ENCODE data around the gene ACTL10. TPM values are rescaled to one million over a fixed set of nuclear protein-coding genes. Genes with fewer than 3 reads are reported as not detected.

Gene ACTL10
- total and polyA plus RNA-seq, 2 of the 13 experiments (the other 11 are each of a cell fraction or from before 2014, with no cell fraction given) = not detected

DNA sequence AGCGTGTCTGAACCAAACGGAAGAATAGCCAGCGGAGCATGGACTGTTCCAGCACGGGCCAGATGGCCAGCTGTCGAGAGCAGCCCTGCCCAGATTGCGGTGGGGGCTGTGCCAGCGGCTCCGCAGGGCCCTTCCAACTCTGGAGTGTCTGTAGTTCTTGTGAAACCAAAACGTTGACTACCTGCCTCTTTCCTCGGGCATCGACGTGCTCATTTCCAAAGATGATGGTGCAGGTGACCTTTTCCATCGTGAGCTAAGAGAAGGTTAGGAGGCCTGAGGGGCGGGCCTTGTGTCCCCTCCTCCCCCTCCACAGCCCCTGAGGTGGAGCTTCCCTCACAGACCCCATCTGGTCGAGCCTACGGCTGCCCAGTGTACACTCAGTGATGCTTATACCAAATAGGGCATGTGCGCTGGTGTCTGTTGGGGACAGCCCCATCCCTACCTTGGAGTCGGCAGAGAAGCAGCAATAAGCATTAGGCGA, 17.5 kb upstream of the ACTL10 start:
- Histone ChIP-seq H3K27ac (ENCODE audit: extremely low read length, insufficient read depth, low read length) (no peak overlapping the region), H4K20me1 (ENCODE audit: insufficient read depth, low read length) (no peaks in the 10 kb centered on the region; the same call in 1 of the 2 replicates), H2AFZ (ENCODE audit: low read length) (no peak overlapping the region), H3K36me3 (replicated peaks in 1 of 2; ENCODE audit: control insufficient read depth in 1 of 2, insufficient read depth in 2 of 2, low read length in 2 of 2) (peaks cover 14 to 18% of the 10 kb centered on the region in 2 experiments; a peak in 4 of 5 replicates), H3K27me3 (ENCODE audit: control insufficient read depth in 1 of 2, insufficient read depth in 2 of 2, low read length in 2 of 2) (no peaks in the 10 kb centered on the region), H3K4me2 (ENCODE audit: low read depth, low read length) (no peak overlapping the region), H3K4me3 (replicated peaks in 1 of 3; ENCODE audit: insufficient read depth in 1 of 3, low read depth in 2 of 3, low read length in 3 of 3) (no peak overlapping the region), H3K79me2 (ENCODE audit: insufficient read depth, low read length) (no peaks in the 10 kb centered on the region), H3K4me1 (ENCODE audit: insufficient read depth, low read length) (peaks cover 26% of the 10 kb centered on the region), H3K9ac (ENCODE audit: insufficient read depth, low read depth, low read length) (no peak overlapping the region), H3K9me3 (ENCODE audit: low read length) (no peaks in the 10 kb centered on the region)
- peak; percentile 16 for ATAC-seq
- in situ Hi-C loops (cut with HindIII; ENCODE audit: extremely low pct_ligation_motif_present, low pct_unique_long_range_greater_than_20kb) (loop anchor here (10.0 kb wide), 1 partner anchor 134 kb away; no protein-coding TSS in a partner anchor), intact Hi-C loops (cut with micrococcal nuclease; ENCODE audit: unreplicated experiment) (no loop called here)
- no peak for FAIRE-seq
- POLR2A ChIA-PET = interaction anchor here (1.5 to 2.2 kb wide), 2 partner anchors 14 to 159 kb away, joined by 3 to 8 read pairs; partner anchors contain the start of gene CBFA2T2
- CTCF ChIA-PET (ENCODE audit: low intra/inter-chr PET ratio, low total read pairs) = no interaction called here
- BruUV-seq (replicated peaks) = no TSS peak
- no peak for DNase-seq (ENCODE audit: low spot score)
- WGBS (ENCODE audit: low lambda C conversion rate) = 78% methylated on average over 19 of the region's 19 CpGs
- TF ChIP-seq, protein P1, sequence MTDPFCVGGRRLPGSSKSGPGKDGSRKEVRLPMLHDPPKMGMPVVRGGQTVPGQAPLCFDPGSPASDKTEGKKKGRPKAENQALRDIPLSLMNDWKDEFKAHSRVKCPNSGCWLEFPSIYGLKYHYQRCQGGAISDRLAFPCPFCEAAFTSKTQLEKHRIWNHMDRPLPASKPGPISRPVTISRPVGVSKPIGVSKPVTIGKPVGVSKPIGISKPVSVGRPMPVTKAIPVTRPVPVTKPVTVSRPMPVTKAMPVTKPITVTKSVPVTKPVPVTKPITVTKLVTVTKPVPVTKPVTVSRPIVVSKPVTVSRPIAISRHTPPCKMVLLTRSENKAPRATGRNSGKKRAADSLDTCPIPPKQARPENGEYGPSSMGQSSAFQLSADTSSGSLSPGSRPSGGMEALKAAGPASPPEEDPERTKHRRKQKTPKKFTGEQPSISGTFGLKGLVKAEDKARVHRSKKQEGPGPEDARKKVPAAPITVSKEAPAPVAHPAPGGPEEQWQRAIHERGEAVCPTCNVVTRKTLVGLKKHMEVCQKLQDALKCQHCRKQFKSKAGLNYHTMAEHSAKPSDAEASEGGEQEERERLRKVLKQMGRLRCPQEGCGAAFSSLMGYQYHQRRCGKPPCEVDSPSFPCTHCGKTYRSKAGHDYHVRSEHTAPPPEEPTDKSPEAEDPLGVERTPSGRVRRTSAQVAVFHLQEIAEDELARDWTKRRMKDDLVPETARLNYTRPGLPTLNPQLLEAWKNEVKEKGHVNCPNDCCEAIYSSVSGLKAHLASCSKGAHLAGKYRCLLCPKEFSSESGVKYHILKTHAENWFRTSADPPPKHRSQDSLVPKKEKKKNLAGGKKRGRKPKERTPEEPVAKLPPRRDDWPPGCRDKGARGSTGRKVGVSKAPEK (CRISPR knock-in tag; IDR thresholded peaks at IDR 0.05; ENCODE audit: borderline replicate concordance) = no peak
- TF ChIP-seq ZMYM4 (CRISPR knock-in tag; IDR thresholded peaks at IDR 0.05) (no peak), JUND (CRISPR knock-in tag; IDR thresholded peaks at IDR 0.05) (no peak), ZNF333 (CRISPR knock-in tag; IDR thresholded peaks at IDR 0.05; ENCODE audit: borderline replicate concordance) (no peak), ZNF761 (CRISPR knock-in tag; conservative IDR thresholded peaks at IDR 0.05) (no peak), POLR2AphosphoS2 (IDR thresholded peaks at IDR 0.05; ENCODE audit: low read depth, low read length) (peak; percentile 25; the same call in 1 of the 2 replicates), SUZ12 (IDR thresholded peaks at IDR 0.05; ENCODE audit: low read depth, low read length) (no peak), PHF5A (CRISPR knock-in tag; IDR thresholded peaks at IDR 0.05; ENCODE audit: low read depth, unreplicated experiment) (no peak), FOXC1 (CRISPR knock-in tag; IDR thresholded peaks at IDR 0.05; ENCODE audit: borderline replicate concordance) (0 out of 2 replicates have a peak, but pooled peaks have one; percentile 28), SRY (CRISPR knock-in tag; IDR thresholded peaks at IDR 0.05) (0 out of 2 replicates have a peak, but pooled peaks have one; percentile 32)
- TF ChIP-seq, protein P2, sequence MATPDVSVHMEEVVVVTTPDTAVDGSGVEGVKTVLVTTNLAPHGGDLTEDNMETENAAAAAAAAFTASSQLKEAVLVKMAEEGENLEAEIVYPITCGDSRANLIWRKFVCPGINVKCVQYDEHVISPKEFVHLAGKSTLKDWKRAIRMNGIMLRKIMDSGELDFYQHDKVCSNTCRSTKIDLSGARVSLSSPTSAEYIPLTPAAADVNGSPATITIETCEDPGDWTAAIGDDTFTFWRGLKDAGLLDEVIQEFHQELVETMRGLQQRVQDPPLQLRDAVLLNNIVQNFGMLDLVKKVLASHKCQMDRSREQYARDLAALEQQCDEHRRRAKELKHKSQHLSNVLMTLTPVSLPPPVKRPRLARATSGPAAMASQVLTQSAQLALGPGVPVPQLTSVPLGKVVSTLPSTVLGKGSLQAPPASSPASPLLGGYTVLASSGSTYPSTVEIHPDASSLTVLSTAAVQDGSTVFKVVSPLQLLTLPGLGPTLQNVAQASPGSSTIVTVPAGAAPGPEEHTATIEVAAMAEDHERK (CRISPR knock-in tag; IDR thresholded peaks at IDR 0.05; ENCODE audit: low read depth) = no peak
- TF ChIP-seq, protein P3, sequence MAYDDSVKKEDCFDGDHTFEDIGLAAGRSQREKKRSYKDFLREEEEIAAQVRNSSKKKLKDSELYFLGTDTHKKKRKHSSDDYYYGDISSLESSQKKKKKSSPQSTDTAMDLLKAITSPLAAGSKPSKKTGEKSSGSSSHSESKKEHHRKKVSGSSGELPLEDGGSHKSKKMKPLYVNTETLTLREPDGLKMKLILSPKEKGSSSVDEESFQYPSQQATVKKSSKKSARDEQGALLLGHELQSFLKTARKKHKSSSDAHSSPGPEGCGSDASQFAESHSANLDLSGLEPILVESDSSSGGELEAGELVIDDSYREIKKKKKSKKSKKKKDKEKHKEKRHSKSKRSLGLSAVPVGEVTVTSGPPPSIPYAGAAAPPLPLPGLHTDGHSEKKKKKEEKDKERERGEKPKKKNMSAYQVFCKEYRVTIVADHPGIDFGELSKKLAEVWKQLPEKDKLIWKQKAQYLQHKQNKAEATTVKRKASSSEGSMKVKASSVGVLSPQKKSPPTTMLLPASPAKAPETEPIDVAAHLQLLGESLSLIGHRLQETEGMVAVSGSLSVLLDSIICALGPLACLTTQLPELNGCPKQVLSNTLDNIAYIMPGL (CRISPR knock-in tag; IDR thresholded peaks at IDR 0.05; ENCODE audit: borderline replicate concordance in 1 of 2, low read depth in 1 of 2) = 0 out of 4 replicates have a peak, but pooled peaks of 1 of the 2 experiments have one; percentile 13
- TF ChIP-seq, protein P4, sequence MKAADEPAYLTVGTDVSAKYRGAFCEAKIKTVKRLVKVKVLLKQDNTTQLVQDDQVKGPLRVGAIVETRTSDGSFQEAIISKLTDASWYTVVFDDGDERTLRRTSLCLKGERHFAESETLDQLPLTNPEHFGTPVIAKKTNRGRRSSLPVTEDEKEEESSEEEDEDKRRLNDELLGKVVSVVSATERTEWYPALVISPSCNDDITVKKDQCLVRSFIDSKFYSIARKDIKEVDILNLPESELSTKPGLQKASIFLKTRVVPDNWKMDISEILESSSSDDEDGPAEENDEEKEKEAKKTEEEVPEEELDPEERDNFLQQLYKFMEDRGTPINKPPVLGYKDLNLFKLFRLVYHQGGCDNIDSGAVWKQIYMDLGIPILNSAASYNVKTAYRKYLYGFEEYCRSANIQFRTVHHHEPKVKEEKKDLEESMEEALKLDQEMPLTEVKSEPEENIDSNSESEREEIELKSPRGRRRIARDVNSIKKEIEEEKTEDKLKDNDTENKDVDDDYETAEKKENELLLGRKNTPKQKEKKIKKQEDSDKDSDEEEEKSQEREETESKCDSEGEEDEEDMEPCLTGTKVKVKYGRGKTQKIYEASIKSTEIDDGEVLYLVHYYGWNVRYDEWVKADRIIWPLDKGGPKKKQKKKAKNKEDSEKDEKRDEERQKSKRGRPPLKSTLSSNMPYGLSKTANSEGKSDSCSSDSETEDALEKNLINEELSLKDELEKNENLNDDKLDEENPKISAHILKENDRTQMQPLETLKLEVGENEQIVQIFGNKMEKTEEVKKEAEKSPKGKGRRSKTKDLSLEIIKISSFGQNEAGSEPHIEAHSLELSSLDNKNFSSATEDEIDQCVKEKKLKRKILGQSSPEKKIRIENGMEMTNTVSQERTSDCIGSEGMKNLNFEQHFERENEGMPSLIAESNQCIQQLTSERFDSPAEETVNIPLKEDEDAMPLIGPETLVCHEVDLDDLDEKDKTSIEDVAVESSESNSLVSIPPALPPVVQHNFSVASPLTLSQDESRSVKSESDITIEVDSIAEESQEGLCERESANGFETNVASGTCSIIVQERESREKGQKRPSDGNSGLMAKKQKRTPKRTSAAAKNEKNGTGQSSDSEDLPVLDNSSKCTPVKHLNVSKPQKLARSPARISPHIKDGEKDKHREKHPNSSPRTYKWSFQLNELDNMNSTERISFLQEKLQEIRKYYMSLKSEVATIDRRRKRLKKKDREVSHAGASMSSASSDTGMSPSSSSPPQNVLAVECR (CRISPR knock-in tag; IDR thresholded peaks at IDR 0.05; ENCODE audit: borderline replicate concordance) = 0 out of 2 replicates have a peak, but pooled peaks have one; percentile 28
